ENCODE measurements around the gene IRS2.

Gene IRS2

DNA sequence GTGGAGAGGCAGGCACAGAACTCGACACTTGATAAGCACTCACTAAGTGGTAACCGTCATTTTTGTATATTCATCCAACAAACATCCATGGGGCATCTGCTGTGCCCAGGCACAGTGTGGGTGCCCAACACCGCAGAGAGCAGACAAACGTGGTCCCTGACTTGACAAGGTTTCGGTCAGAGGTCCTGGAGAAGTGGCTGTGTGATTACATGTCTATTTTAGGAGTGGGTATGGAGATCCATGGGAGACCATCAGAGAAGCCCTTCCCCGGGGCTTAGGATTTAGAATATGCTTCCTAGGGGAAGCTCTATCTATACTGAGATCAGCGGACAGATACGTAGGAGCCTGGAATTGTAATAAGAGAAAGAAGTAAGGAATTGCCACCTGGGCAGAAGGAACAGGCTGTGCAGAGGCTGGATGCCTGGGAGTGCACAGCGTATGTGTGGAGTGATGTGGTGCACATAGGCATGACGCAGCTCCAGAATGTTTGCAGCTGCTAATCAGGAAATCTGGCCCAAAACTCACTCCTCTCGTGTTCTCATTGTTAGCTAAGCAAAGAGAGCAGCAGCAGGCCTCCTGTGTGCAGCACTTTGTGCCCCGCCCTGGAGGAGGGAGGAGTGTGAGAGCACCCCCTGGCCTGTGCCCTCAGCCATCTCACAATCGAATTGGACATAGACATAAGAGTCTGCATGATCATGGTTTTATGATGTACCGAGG, 23.0 kb upstream of the IRS2 start:
- Histone ChIP-seq H3K27ac (no peak overlapping the region), H3K4me3 (IDR thresholded peaks at IDR 0.05; ENCODE audit: insufficient read depth, low read depth, low read length) (no peak overlapping the region), H3K27me3 (ENCODE audit: insufficient read depth, low read depth) (no peaks in the 10 kb centered on the region), H3K9ac (no peak overlapping the region), H4K20me1 (ENCODE audit: insufficient read depth) (no peaks in the 10 kb centered on the region), H3K4me2 (no peak overlapping the region), H3K4me1 (ENCODE audit: low read depth, poor library complexity, severe bottlenecking) (no peaks in the 10 kb centered on the region), H3K36me3 (ENCODE audit: insufficient read depth) (no peaks in the 10 kb centered on the region), H2AFZ (ENCODE audit: low read depth) (no peak overlapping the region), H3K79me2 (ENCODE audit: insufficient read depth, low read depth) (no peaks in the 10 kb centered on the region)
- TF ChIP-seq, protein P1, sequence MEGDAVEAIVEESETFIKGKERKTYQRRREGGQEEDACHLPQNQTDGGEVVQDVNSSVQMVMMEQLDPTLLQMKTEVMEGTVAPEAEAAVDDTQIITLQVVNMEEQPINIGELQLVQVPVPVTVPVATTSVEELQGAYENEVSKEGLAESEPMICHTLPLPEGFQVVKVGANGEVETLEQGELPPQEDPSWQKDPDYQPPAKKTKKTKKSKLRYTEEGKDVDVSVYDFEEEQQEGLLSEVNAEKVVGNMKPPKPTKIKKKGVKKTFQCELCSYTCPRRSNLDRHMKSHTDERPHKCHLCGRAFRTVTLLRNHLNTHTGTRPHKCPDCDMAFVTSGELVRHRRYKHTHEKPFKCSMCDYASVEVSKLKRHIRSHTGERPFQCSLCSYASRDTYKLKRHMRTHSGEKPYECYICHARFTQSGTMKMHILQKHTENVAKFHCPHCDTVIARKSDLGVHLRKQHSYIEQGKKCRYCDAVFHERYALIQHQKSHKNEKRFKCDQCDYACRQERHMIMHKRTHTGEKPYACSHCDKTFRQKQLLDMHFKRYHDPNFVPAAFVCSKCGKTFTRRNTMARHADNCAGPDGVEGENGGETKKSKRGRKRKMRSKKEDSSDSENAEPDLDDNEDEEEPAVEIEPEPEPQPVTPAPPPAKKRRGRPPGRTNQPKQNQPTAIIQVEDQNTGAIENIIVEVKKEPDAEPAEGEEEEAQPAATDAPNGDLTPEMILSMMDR (conservative IDR thresholded peaks at IDR 0.05; ENCODE audit: low read depth, low read length), result no peak

DNA sequence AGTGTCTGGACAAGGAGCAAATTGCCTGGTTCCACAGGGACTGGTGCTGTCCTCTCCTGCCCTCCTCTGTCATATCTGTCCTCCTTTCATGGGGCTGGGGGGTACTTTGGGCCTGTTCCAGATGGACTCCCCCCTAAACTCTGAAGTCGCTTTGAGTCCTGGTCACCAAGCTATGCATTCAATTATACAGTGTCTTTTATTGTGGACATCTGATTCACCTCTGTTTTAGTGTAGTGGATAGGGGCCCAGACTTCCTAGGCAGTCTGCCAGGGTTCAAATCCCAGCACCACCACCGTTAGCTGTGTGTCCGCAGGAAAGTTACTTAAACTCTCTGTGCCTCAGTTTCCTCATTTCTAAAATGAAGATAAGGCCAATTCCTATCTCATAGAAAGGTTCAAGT, 21.0 kb upstream of the IRS2 start:
- Histone ChIP-seq H3K4me1 (ENCODE audit: low read depth, poor library complexity, severe bottlenecking) (no peaks in the 10 kb centered on the region), H3K27me3 (ENCODE audit: insufficient read depth, low read depth) (no peaks in the 10 kb centered on the region), H3K79me2 (ENCODE audit: insufficient read depth, low read depth) (no peaks in the 10 kb centered on the region)

DNA sequence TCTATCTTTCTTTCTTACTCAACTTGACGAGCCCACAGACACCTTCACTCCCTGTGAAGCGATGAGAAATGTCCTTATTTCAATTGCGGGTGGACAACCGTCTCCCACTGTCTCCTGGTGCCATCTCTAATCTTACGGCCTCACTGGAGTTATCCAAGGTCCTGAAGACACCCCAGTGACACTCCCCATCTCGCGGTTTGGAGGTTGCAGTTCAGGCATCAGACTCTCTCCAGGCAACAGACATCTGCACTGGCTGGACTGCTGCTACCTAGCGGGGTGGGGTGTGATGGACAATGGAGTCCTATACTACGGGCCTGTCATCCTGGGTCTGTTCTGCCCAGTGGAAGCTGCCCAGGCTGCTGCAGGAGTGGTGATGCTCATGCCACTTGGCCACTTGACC, 18.3 kb upstream of the IRS2 start:
- Histone ChIP-seq H3K4me2 (no peak overlapping the region), H4K20me1 (ENCODE audit: insufficient read depth) (no peaks in the 10 kb centered on the region), H3K9ac (no peak overlapping the region), H3K4me3 (IDR thresholded peaks at IDR 0.05; ENCODE audit: insufficient read depth, low read depth, low read length) (no peak overlapping the region), H3K79me2 (ENCODE audit: insufficient read depth, low read depth) (no peaks in the 10 kb centered on the region), H3K27me3 (ENCODE audit: insufficient read depth, low read depth) (no peaks in the 10 kb centered on the region), H3K27ac (no peak overlapping the region), H3K4me1 (ENCODE audit: low read depth, poor library complexity, severe bottlenecking) (no peaks in the 10 kb centered on the region), H3K36me3 (ENCODE audit: insufficient read depth) (no peaks in the 10 kb centered on the region), H2AFZ (ENCODE audit: low read depth) (no peak overlapping the region)
- TF ChIP-seq, protein P1 (conservative IDR thresholded peaks at IDR 0.05; ENCODE audit: low read depth, low read length), result no peak

More for the DNA sequence above, 21.0 kb upstream of the IRS2 start:
- H4K20me1 ChIP-seq (ENCODE audit: insufficient read depth), result no peaks in the 10 kb centered on the region
- H3K36me3 ChIP-seq (ENCODE audit: insufficient read depth), result no peaks in the 10 kb centered on the region
- no peak overlapping the region for H3K4me2 ChIP-seq
- TF ChIP-seq, protein P1 (conservative IDR thresholded peaks at IDR 0.05; ENCODE audit: low read depth, low read length), result no peak
- H3K27ac ChIP-seq, result no peak overlapping the region
- H3K4me3 ChIP-seq (IDR thresholded peaks at IDR 0.05; ENCODE audit: insufficient read depth, low read depth, low read length), result no peak overlapping the region
- no peak overlapping the region for H2AFZ ChIP-seq (ENCODE audit: low read depth)
- no peak overlapping the region for H3K9ac ChIP-seq

DNA sequence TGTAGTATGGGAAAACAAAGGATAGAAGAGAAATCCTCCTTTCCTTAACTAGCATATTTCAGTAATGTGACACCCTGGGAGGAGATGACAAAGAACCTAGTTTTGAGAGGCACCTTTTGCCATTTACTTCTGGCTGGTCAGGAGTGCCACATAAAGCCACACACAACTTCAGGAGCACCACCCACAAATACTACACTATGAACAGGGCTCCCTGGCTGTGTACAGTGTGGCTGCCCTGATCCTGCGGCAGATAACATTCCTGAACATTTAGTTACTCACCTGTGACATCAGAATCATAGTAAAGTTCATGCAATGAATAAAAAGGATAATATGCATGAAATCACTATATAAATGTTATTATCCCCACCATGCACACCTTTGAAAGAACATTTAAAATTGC, 17.4 kb upstream of the IRS2 start:
- Histone ChIP-seq H3K4me2 (no peak overlapping the region), H3K4me3 (IDR thresholded peaks at IDR 0.05; ENCODE audit: insufficient read depth, low read depth, low read length) (no peak overlapping the region), H3K36me3 (ENCODE audit: insufficient read depth) (no peaks in the 10 kb centered on the region), H3K27ac (no peak overlapping the region), H2AFZ (ENCODE audit: low read depth) (no peak overlapping the region), H3K27me3 (ENCODE audit: insufficient read depth, low read depth) (no peaks in the 10 kb centered on the region), H3K4me1 (ENCODE audit: low read depth, poor library complexity, severe bottlenecking) (no peaks in the 10 kb centered on the region), H4K20me1 (ENCODE audit: insufficient read depth) (no peaks in the 10 kb centered on the region), H3K9ac (no peak overlapping the region), H3K79me2 (ENCODE audit: insufficient read depth, low read depth) (no peaks in the 10 kb centered on the region)
- TF ChIP-seq, protein P1 (conservative IDR thresholded peaks at IDR 0.05; ENCODE audit: low read depth, low read length), result no peak

Measured in KMS-11 (cell line).